HG02610 (cell line): ENCODE data around the gene CALML6.
"Not testable (repeated sequence)": the region's sequence is repeated elsewhere in the genome, so short reads cannot be mapped to it uniquely, and the experiment has no call there.

Experiments used
- ATAC-seq: cut with Tn5 transposase; IDR thresholded peaks from one replicate; pipeline ENCODE4 v1.9.1; 2021; ENCODE audit warnings: mild to moderate bottlenecking, moderate library complexity; ENCODE audit not compliant: unreplicated experiment

The CALML6 gene

GRCh38 chr1:1922956-1923833 is 8.1 kb downstream of the CALML6 start:
- ATAC-seq = no peak

- no peak for ATAC-seq
Measured at GRCh38 chr1:1924386-1924785, 9.3 kb downstream of the CALML6 start.

GRCh38 chr1:1924849-1925248 is 9.8 kb downstream of the CALML6 start:
- ATAC-seq = no peak

GRCh38 chr1:1925437-1926345 is 10.6 kb downstream of the CALML6 start:
- no peak for ATAC-seq

GRCh38 chr1:1926346-1926811 is 11.3 kb downstream of the CALML6 start:
- no peak for ATAC-seq

GRCh38 chr1:1926886-1927660 is 12.0 kb downstream of the CALML6 start:
- ATAC-seq = no peak

GRCh38 chr1:1927751-1928150 is 12.7 kb downstream of the CALML6 start:
- ATAC-seq = no peak

- no peak for ATAC-seq
Measured at GRCh38 chr1:1928231-1929101, 13.4 kb downstream of the CALML6 start.

- ATAC-seq = no peak
Measured at GRCh38 chr1:1929102-1929638, 14.1 kb downstream of the CALML6 start.

- no peak for ATAC-seq
Measured at GRCh38 chr1:1929639-1930545, 14.8 kb downstream of the CALML6 start.

- not testable (repeated sequence) for ATAC-seq
Measured at GRCh38 chr1:1934848-1935247, 19.8 kb downstream of the CALML6 start.

- no peak for ATAC-seq
Measured at GRCh38 chr1:1937061-1937460, 22.0 kb downstream of the CALML6 start.

GRCh38 chr1:1937549-1938275 is 22.7 kb downstream of the CALML6 start:
- no peak for ATAC-seq

- no peak for ATAC-seq
Measured at GRCh38 chr1:1938276-1938573, 23.2 kb downstream of the CALML6 start.

- ATAC-seq = no peak
Measured at GRCh38 chr1:1938613-1939295, 23.7 kb downstream of the CALML6 start.

GRCh38 chr1:1939296-1940122 is 24.4 kb downstream of the CALML6 start:
- ATAC-seq = no peak

GRCh38 chr1:1940123-1940425 is 25.0 kb downstream of the CALML6 start:
- ATAC-seq = no peak
